Measurements from ENCODE around the gene ENO3. TPM values are rescaled to one million over a fixed set of nuclear protein-coding genes. Genes with fewer than 3 reads are reported as not detected.
"Not testable (repeated sequence)": the region's sequence is repeated elsewhere in the genome, so short reads cannot be mapped to it uniquely, and the experiment has no call there.

Gene ENO3
- total RNA-seq, 2 experiments from 2014 or later, result 17.2 to 20.5 TPM

DNA sequence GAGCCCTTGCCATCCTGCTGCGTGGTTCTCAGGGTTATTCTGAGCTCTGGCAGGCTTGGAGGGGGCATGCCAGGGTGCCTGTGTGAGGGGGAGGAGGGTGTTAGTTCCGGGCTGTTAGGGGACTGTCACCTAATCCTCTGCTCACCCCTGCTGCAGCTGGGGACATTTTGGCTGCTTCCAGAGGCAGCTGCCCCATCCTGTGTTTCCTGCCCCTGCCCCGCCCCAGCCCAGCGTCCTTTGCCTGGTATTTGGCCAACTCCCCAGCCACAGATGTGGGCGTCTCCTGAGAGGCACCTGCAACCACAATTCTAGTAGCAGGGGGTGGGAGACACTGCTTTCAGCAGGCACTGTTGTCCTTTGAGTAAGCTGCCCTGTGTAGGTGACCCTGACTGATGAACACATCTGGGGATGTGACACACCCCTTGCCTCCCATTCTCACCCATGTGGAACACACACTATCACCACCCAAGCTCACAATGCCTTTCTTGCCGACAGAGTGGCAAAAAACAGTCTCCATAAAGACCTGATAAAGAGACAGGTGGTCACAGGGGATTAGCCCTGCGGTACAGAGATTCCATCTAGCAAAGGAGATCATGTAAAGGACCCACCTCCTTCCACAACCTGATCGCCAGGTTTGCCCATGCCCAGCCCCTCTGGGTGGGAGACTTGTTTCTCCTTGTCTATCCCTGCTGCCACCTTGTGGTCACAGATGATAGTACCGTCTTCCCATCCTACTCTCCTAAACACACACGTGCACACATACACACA lies 47.7 kb upstream of the ENO3 start, which contains the start of gene CHRNE:
CHRNE (minus strand) TSS at position 48 of the 768 bp plus-strand sequence; CDS start at position 13, 35 bp downstream.
- Mint-ChIP-seq H3K9me3 (no peaks in the 10 kb centered on the region), H3K27me3 (peaks cover 10% of the 10 kb centered on the region), H3K4me1 (ENCODE audit: low read depth) (peaks cover 35% of the 10 kb centered on the region), H3K4me3 (peak within 1 kb of the TSS; percentile 76), H3K36me3 (ENCODE audit: low read depth) (peaks cover 12% of the 10 kb centered on the region), H3K27ac (peak within 1 kb of the TSS; percentile 94)
- Histone ChIP-seq H3K4me3 (ENCODE audit: low read length) (no peak within 1 kb of the TSS), H3K4me1 (ENCODE audit: insufficient read depth, low read length) (peaks cover 54% of the 10 kb centered on the region), H3K9me3 (ENCODE audit: control insufficient read depth in 1 of 2, insufficient read depth in 1 of 2, low read length in 2 of 2) (peaks cover 0 to 18% of the 10 kb centered on the region in 2 experiments), H3K27me3 (ENCODE audit: control insufficient read depth in 1 of 2, insufficient read depth in 2 of 2, low read length in 2 of 2) (no peaks in the 10 kb centered on the region), H3K36me3 (ENCODE audit: insufficient read depth, low read length) (no peaks in the 10 kb centered on the region), H3K27ac (ENCODE audit: low read depth in 1 of 2, low read length in 2 of 2) (no peak within 1 kb of the TSS)
- TF ChIP-seq, protein P1, sequence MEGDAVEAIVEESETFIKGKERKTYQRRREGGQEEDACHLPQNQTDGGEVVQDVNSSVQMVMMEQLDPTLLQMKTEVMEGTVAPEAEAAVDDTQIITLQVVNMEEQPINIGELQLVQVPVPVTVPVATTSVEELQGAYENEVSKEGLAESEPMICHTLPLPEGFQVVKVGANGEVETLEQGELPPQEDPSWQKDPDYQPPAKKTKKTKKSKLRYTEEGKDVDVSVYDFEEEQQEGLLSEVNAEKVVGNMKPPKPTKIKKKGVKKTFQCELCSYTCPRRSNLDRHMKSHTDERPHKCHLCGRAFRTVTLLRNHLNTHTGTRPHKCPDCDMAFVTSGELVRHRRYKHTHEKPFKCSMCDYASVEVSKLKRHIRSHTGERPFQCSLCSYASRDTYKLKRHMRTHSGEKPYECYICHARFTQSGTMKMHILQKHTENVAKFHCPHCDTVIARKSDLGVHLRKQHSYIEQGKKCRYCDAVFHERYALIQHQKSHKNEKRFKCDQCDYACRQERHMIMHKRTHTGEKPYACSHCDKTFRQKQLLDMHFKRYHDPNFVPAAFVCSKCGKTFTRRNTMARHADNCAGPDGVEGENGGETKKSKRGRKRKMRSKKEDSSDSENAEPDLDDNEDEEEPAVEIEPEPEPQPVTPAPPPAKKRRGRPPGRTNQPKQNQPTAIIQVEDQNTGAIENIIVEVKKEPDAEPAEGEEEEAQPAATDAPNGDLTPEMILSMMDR (IDR thresholded peaks at IDR 0.05), result peak; percentile 89
- intact Hi-C loops (cut with DNase I, micrococcal nuclease), result loop anchor here (1.0 to 5.0 kb wide), 4 partner anchors 39 to 336 kb away; partner anchors contain the start of genes GLTPD2 (in 1 of the 2), RNF167 (in 1 of the 2), SLC25A11 (in 1 of the 2) and VMO1 (in 1 of the 2)
- POLR2A ChIA-PET, result interaction anchor here (0.9 to 5.9 kb wide), 6 partner anchors 36 to 193 kb away, joined by 3 to 54 read pairs (median 4); partner anchors contain the start of genes PFN1, RNF167, SLC25A11 and SPAG7
- DNase-seq (peak; percentile 55 to 91 (median 70)), ATAC-seq (ENCODE audit: poor library complexity) (peak; percentile 33)
- CTCF ChIA-PET, result interaction anchor here (0.5 to 1.6 kb wide), 12 partner anchors 14 to 338 kb away, joined by 3 to 7 read pairs (median 3); partner anchors contain the start of genes ARRB2, CAMTA2, MED11 and RNF167

DNA sequence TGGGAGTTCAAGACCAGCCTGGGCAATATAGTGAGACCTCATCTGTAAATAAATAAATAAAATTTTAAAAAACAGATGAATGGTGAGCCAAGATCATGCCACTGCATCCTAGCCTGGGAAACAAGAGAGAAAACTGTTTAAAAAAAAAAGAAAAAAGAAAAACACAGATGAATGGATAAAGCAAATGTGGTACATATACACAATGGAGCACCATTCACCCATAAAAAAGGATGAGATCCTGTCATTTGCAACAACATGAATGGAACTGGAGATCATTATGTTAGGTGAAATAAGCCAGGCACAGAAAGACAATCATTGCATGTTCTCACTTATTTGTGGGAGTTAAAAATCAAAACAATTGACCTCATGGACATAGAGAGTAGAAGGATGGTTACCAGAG lies 44.3 kb upstream of the ENO3 start:
- intact Hi-C loops (cut with DNase I, micrococcal nuclease); H3K27ac ChIP-seq (ENCODE audit: low read depth in 1 of 2, low read length in 2 of 2); H3K4me3 ChIP-seq (ENCODE audit: low read length); H3K4me3 Mint-ChIP-seq; ATAC-seq (ENCODE audit: poor library complexity); H3K9me3 Mint-ChIP-seq; H3K27ac Mint-ChIP-seq; DNase-seq; H3K9me3 ChIP-seq (ENCODE audit: control insufficient read depth in 1 of 2, insufficient read depth in 1 of 2, low read length in 2 of 2); H3K36me3 ChIP-seq (ENCODE audit: insufficient read depth, low read length); H3K27me3 Mint-ChIP-seq; H3K36me3 Mint-ChIP-seq (ENCODE audit: low read depth); H3K27me3 ChIP-seq (ENCODE audit: control insufficient read depth in 1 of 2, insufficient read depth in 2 of 2, low read length in 2 of 2): not testable (repeated sequence)
- peaks cover 17% of the 10 kb centered on the region for H3K4me1 Mint-ChIP-seq (ENCODE audit: low read depth)
- ChIA-PET POLR2A (interaction anchor here (1.5 kb wide), 1 partner anchor 42 kb away, joined by 3 read pairs; the partner anchor contains the start of gene PFN1), CTCF (interaction anchor here (0.6 kb wide), 1 partner anchor 55 kb away, joined by 3 read pairs; no protein-coding TSS in a partner anchor)
- peaks cover 40% of the 10 kb centered on the region for H3K4me1 ChIP-seq (ENCODE audit: insufficient read depth, low read length)

DNA sequence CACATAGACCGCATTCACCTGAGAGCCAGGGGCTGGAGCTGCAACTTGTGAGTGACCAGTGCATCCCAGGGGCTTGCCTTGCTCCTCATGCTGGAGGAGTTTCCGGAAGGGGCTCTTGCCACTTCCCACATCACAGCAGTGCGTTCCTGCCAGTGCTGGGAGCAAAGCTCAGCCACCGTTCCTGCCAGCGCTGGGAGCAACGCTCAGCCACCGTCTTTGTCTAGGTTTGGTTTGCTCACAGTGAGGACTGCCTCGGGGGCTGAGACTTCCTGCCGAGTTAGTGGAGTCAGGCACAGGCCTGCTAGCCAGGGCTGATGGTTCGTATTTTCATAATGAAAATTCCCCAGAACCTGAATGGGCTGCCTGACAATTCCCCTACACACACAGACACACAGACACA lies 42.6 kb upstream of the ENO3 start:
- H3K27ac Mint-ChIP-seq, result no peak overlapping the region
- no peak overlapping the region for H3K27ac ChIP-seq (ENCODE audit: low read depth in 1 of 2, low read length in 2 of 2)
- TF ChIP-seq, protein P1 (IDR thresholded peaks at IDR 0.05), result no peak
- intact Hi-C loops (cut with DNase I, micrococcal nuclease), result loop anchor here in 1 of 2 experiments (2.0 kb wide), 2 partner anchors 30 to 78 kb away; partner anchors contain the start of gene CAMTA2
- no peaks in the 10 kb centered on the region for H3K36me3 Mint-ChIP-seq (ENCODE audit: low read depth)
- no peaks in the 10 kb centered on the region for H3K27me3 ChIP-seq (ENCODE audit: control insufficient read depth in 1 of 2, insufficient read depth in 2 of 2, low read length in 2 of 2)
- POLR2A ChIA-PET, result interaction anchor here (0.7 to 2.6 kb wide), 10 partner anchors 8 to 88 kb away, joined by 3 to 23 read pairs (median 5); partner anchors contain the start of genes CAMTA2, INCA1, PFN1 and RNF167
- H3K9me3 Mint-ChIP-seq, result no peaks in the 10 kb centered on the region
- no peaks in the 10 kb centered on the region for H3K36me3 ChIP-seq (ENCODE audit: insufficient read depth, low read length)
- DNase-seq (peak in 2 of 14 experiments; percentile 30 to 51), ATAC-seq (ENCODE audit: poor library complexity) (no peak)
- H3K9me3 ChIP-seq (ENCODE audit: control insufficient read depth in 1 of 2, insufficient read depth in 1 of 2, low read length in 2 of 2), result no peaks in the 10 kb centered on the region
- no peak overlapping the region for H3K4me3 ChIP-seq (ENCODE audit: low read length)
- peaks cover 5% of the 10 kb centered on the region for H3K4me1 Mint-ChIP-seq (ENCODE audit: low read depth)
- CTCF ChIA-PET, result interaction anchor here (0.6 to 2.3 kb wide), 14 partner anchors 9 to 159 kb away, joined by 3 to 21 read pairs (median 7); partner anchors contain the start of genes C17orf107, CAMTA2, RNF167 and SLC25A11
- no peaks in the 10 kb centered on the region for H3K27me3 Mint-ChIP-seq
- peaks cover 24% of the 10 kb centered on the region for H3K4me1 ChIP-seq (ENCODE audit: insufficient read depth, low read length)
- H3K4me3 Mint-ChIP-seq, result no peak overlapping the region
